ENCODE results near the gene LRP1-AS.

- TF ChIP-seq POLR2A (IDR thresholded peaks at IDR 0.05) (no peak), CTCF (IDR thresholded peaks at IDR 0.05) (no peak)
These were observed 11.9 kb upstream of the LRP1-AS start for GRCh38 chr12:57159311-57159710.
